ENCODE measurements around the gene GPC6.
A peak's percentile ranks its signal among the peaks of the same experiment; 100 is the strongest.

The GPC6 gene

GRCh38 chr13:94351292-94351990 lies 1124.8 kb downstream of the GPC6 start:
- no peak overlapping the region for H3K4me3 ChIP-seq
- peak overlapping the region in 2 of 21 experiments; percentile 42 to 58 for H3K27ac ChIP-seq

DNA sequence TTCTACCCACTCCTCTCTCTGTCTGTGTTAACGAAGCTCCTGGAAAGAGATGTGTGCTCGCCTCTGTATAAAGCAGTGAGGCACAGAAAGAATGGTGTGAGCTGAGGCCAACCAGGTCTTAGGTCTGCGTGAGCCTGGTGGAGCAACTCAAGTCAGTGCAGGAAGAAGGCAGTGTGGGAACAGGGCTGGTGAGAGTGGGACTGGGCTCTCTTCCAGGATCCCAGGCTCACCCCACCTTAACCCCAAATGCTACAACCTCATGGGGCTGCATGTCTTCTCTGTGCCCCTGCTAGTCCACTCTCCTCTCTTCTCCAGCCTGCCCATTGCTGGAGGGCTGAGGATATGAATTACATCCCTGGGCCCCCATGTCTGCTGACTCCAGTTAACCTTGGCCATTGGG lies 1125.5 kb downstream of the GPC6 start:
- peak overlapping the region in 4 of 21 experiments; percentile 30 to 58 (median 33) for H3K27ac ChIP-seq
- H3K4me3 ChIP-seq, result no peak overlapping the region

DNA sequence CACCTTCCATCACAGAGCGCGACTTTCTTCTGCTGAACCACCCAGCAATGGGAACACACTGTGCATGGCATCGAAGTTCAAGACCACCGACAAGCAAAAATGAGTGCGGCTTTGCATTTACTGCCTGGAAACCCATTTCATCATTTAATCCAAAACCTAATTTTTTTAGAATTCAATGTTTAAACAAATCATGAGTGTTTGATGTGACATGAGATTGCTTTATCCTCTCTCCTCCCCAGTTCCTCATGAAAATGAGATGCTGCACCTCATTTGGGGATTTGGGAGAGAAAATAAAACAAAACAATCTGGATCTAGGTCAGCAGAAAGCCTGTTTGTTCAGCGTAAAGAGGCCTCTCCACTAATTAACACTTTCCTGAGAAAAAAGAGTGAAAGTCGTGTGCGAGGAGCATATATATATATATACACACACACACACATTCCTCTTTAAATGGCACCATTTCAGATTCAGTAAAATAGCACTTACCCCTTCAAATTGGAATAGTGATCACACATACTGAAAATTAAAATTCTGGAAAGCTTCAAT lies 1126.6 kb downstream of the GPC6 start:
- no peak overlapping the region for H3K27ac ChIP-seq
- H3K4me3 ChIP-seq, result no peak overlapping the region

DNA sequence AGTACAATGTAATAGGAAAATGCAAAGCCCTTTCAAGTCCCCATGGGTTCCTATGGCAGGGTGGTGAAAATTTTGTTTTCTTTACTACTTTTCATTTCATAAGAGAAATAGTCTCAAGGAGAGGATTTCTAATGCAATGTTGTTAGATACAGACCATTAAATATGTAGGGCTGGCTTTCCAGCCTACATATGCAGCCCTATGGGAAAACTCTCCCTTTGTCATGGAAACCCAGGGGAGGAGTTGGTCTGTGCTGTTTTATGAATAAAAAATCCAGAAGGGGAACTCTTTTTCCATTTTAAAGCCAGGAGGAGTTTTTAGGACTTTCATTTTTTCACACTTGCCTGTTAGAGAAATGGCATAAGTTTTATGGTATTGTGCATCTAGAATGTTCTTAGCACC lies 1133.3 kb downstream of the GPC6 start:
- Histone ChIP-seq H3K4me3 (no peak overlapping the region), H3K27ac (no peak overlapping the region)

- Histone ChIP-seq H3K27ac (no peak overlapping the region), H3K4me3 (no peak overlapping the region)
These were observed 1135.9 kb downstream of the GPC6 start for GRCh38 chr13:94362411-94362909.

- H3K27ac ChIP-seq, result no peak overlapping the region
- H3K4me3 ChIP-seq, result no peak overlapping the region
These were observed 1140.1 kb downstream of the GPC6 start for GRCh38 chr13:94366677-94367076.

GRCh38 chr13:94369972-94370436 lies 1143.4 kb downstream of the GPC6 start:
- no peak overlapping the region for H3K27ac ChIP-seq
- no peak overlapping the region for H3K4me3 ChIP-seq

DNA sequence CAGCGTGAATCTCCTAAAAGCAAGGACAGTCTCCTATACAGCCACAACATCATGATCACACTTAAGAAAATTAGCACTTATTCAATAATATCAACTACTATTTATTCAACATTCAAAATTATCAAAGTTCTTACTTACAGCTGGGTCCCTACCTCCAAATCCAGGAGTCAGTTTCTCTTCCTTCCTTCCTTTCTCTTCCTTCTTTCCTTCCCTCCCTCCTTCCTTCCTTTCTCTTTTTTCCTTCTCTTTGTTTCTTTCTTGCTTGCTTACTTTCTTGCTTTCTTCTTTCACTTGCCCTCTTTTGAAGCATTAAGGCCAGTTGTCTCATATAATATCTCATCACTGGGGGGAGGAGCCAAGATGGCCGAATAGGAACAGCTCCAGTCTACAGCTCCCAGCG lies 1145.2 kb downstream of the GPC6 start:
- Histone ChIP-seq H3K27ac (no peak overlapping the region), H3K4me3 (no peak overlapping the region)

DNA sequence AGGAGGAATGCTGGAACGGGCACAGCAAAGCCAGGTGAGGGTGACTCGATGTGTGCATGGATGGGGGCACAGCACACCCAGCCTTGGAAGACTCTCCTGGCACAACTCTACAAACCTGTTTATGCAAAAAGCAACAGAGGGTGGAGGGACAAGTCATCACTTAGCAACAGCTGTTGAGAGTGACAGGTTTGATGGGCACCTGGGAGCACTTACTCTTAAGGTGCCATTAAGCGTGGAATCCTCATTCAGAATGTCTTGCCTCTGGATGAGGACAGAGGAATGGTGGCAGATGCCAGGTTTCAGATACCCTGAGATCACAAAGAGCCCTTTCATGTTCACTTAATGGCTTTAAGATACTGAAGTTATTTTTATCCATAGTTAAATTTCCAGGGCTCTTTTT lies 1155.9 kb downstream of the GPC6 start:
- no peak overlapping the region for H3K27ac ChIP-seq
- H3K4me3 ChIP-seq, result no peak overlapping the region

DNA sequence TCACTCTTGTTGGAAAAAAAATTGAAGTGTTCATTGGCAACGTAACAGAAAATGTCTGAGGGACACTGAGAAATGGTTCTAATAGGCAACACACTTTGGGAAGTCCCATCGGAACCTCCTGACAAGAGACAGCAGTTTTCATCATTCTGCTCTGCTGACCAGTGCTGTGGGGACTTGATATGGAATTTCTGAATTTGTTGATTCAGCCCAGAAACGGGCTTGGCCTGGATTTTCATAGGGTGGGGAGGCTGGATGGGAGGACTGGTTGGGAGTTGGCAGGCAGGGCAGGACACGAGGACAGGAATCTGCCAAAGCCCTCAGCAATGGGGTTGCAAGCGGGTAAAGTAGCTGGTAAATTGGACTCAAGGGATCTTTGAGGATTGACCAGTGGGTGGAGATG lies 1156.4 kb downstream of the GPC6 start:
- Histone ChIP-seq H3K27ac (no peak overlapping the region), H3K4me3 (no peak overlapping the region)

GRCh38 chr13:94384231-94384905 lies 1157.8 kb downstream of the GPC6 start:
- Histone ChIP-seq H3K4me3 (no peak overlapping the region), H3K27ac (no peak overlapping the region)

DNA sequence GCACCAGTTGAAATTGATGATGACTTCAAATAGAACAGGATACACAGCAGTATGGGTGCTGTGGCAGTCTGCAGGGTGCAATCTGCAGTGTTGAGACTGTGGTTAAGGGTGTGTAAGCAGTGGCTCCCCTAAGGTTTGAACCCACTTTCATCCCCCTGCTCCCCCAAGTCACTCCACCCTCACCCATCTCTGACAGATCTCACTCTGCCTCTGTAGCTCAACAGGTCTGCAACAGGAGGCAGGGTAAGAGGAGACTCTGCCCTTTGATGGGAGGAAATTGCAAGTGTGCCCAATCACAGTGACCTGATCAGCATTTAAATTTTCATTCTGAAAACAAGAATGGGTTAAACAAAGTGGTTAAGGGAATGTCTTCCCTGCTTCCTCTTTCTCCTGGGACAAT lies 1160.4 kb downstream of the GPC6 start:
- H3K4me3 ChIP-seq, result no peak overlapping the region

GRCh38 chr13:94389604-94390351 lies 1163.2 kb downstream of the GPC6 start:
- Histone ChIP-seq H3K27ac (no peak overlapping the region), H3K4me3 (no peak overlapping the region)

More for the DNA sequence above, 1160.4 kb downstream of the GPC6 start:
- H3K27ac ChIP-seq, result no peak overlapping the region

GRCh38 chr13:94390881-94391280 lies 1164.3 kb downstream of the GPC6 start:
- Histone ChIP-seq H3K27ac (no peak overlapping the region), H3K4me3 (no peak overlapping the region)

- H3K27ac ChIP-seq, result no peak overlapping the region
- H3K4me3 ChIP-seq, result no peak overlapping the region
These were observed 1168.1 kb downstream of the GPC6 start for GRCh38 chr13:94394723-94395122.

DNA sequence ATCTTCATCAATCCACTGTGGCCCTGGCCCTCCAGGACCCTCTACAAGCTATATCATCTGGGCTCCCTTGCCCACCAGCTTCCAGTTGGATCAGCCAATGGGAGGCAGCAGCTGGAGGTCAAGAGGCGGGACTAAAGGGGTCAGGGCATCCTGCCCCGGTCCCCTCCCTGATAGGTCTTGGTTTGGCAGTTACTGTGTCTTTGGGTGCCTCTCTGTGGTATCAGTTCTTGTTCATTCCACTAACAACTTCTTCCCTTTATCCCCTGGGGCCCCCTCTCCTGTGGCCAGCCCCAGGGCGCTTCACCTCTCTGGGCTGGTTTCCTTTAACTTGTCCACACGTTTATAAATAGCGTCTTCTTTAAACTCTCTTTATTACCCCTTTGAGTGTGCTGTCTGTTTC lies 1169.3 kb downstream of the GPC6 start:
- H3K4me3 ChIP-seq, result no peak overlapping the region
- no peak overlapping the region for H3K27ac ChIP-seq

GRCh38 chr13:94399812-94400211 lies 1173.2 kb downstream of the GPC6 start:
- H3K4me3 ChIP-seq, result no peak overlapping the region
- H3K27ac ChIP-seq, result no peak overlapping the region

DNA sequence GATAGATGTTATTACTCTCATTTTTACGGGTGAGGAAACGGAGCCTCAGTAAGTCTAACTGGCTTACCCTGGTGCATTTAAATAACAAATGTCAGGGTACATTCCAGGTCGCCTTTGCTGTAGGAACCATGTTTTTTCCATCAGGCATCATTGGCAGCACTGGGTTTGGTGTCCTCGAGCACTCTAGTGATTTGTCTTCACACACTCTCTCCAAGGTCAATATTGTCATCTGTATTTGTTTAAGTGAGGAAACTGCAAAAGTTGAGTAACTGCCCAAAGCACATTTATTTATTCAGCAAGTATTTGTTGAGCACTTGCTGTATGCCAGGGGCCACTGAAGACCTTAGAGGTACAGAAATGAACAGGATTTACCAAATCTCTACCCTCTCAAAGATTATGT lies 1174.3 kb downstream of the GPC6 start:
- H3K4me3 ChIP-seq, result no peak overlapping the region
- H3K27ac ChIP-seq, result no peak overlapping the region

- Histone ChIP-seq H3K27ac (no peak overlapping the region), H3K4me3 (no peak overlapping the region)
These were observed 1181.9 kb downstream of the GPC6 start for GRCh38 chr13:94408314-94409036.

DNA sequence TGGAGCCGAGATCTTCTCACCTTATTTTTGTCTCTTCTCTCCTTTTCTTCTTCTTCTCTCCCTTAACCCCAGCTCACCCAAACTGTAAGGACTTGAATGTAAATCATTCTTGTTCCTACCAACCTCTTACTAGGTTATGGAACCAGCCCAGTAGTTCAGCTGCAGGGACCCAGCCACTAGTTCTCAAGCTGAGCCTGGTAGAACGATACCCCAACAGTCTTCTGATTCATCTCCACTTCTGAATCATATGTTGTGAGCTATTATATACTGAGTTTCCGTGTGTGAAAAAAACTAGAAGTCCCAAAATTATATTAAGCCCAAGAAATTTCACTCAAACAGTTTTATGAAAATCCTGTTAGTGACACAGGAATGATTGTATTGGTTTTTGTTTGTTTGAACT lies 1185.1 kb downstream of the GPC6 start:
- no peak overlapping the region for H3K27ac ChIP-seq
- H3K4me3 ChIP-seq, result no peak overlapping the region

All from skin epidermis (tissue), 12 donors.